ENCODE measurements around the gene PAXIP1. TPM values are rescaled to one million over a fixed set of nuclear protein-coding genes. Genes with fewer than 3 reads are reported as not detected.

Gene PAXIP1, protein sequence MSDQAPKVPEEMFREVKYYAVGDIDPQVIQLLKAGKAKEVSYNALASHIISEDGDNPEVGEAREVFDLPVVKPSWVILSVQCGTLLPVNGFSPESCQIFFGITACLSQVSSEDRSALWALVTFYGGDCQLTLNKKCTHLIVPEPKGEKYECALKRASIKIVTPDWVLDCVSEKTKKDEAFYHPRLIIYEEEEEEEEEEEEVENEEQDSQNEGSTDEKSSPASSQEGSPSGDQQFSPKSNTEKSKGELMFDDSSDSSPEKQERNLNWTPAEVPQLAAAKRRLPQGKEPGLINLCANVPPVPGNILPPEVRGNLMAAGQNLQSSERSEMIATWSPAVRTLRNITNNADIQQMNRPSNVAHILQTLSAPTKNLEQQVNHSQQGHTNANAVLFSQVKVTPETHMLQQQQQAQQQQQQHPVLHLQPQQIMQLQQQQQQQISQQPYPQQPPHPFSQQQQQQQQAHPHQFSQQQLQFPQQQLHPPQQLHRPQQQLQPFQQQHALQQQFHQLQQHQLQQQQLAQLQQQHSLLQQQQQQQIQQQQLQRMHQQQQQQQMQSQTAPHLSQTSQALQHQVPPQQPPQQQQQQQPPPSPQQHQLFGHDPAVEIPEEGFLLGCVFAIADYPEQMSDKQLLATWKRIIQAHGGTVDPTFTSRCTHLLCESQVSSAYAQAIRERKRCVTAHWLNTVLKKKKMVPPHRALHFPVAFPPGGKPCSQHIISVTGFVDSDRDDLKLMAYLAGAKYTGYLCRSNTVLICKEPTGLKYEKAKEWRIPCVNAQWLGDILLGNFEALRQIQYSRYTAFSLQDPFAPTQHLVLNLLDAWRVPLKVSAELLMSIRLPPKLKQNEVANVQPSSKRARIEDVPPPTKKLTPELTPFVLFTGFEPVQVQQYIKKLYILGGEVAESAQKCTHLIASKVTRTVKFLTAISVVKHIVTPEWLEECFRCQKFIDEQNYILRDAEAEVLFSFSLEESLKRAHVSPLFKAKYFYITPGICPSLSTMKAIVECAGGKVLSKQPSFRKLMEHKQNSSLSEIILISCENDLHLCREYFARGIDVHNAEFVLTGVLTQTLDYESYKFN
- total RNA-seq (2013; cell fraction: nucleolus; rRNA removed), result 39.8 and 41.8 TPM in 2 replicates
- total RNA-seq (2014; rRNA removed) (20.5 and 23.5 TPM in 2 replicates), total RNA-seq (2014; rRNA removed; fragmentation: Illumina TruSeq; extraction: Trizol) (20.3 and 22.9 TPM in 2 replicates), total RNA-seq (2021) (22.5 and 26.5 TPM in 2 replicates), polyA plus RNA-seq (2011; rRNA removed) (15.7 and 16.0 TPM in 2 replicates), polyA plus RNA-seq (2014; fragmentation: Illumina TruSeq; extraction: Trizol) (27.2 and 30.3 TPM in 2 replicates), polyA plus RNA-seq (2014; fragmentation: Nextera tagmentation; extraction: Ambion mirVana) (1 to 10 TPM; 7.6 to 8.8 TPM), polyA plus RNA-seq (2014; rRNA removed) (23.9 and 25.2 TPM in 2 replicates), polyA plus RNA-seq (2016; fragmentation: Nextera tagmentation; extraction: Ambion mirVana) (1 to 10 TPM; 7.3 to 8.3 TPM), polyA minus RNA-seq (2011; rRNA and poly(A)+ RNA removed) (13.9 and 14.2 TPM in 2 replicates), Bru-seq, nascent RNA (percentile 82 among the genes with signal in this experiment), BruChase-seq, experiment 1, labeled RNA remaining after a 6-hour chase (percentile 80 among the genes with signal in this experiment), BruChase-seq, experiment 2, labeled RNA remaining after a 2-hour chase (percentile 81 among the genes with signal in this experiment)
- 10.7 TPM for polyA plus RNA-seq (2011; ENCODE audit: low read depth)
- 14.7 and 16.9 TPM in 2 replicates for polyA plus RNA-seq (2011; cell fraction: cytosol; rRNA removed)
- polyA plus RNA-seq (2011; cell fraction: nucleus; rRNA removed), result 23.1 and 28.2 TPM in 2 replicates
- 11.7 and 12.1 TPM in 2 replicates for polyA plus RNA-seq (2012)
- 4.7 and 4.9 TPM in 2 replicates for polyA minus RNA-seq (2011; cell fraction: cytosol; rRNA and poly(A)+ RNA removed)
- polyA minus RNA-seq (2011; cell fraction: nucleus; rRNA and poly(A)+ RNA removed), result 10.9 and 19.4 TPM in 2 replicates
- long read RNA-seq, experiment 1, partial matches to known transcripts, result 0 of 4 reads
- long read RNA-seq, experiment 1, other reads (novel, unspliced or antisense), result 1 of 4 reads
- long read RNA-seq, experiment 2, partial matches to known transcripts, result 24 of 30 reads
- long read RNA-seq, experiment 2, other reads (novel, unspliced or antisense), result 6 of 30 reads

GRCh38 chr7:155003092-155003375 is at the start of gene PAXIP1:
Gene PAXIP1, minus strand, starts transcription at chr7:155003124. Its CDS starts 195 bp downstream, at chr7:155002929.
- 1% methylated on average over 25 of the region's 44 CpGs for WGBS (ENCODE audit: insufficient coverage, insufficient replicate concordance, low lambda C conversion rate, missing lambda C conversion rate)
- CTCF ChIA-PET, result interaction anchor here (1.2 to 2.5 kb wide), 2 partner anchors 75 to 203 kb away, joined by 3 to 8 read pairs; no protein-coding TSS in a partner anchor
- peak within 1 kb of the TSS; percentile 80 for H3K4me3 ChIP-seq
- peak; percentile 69 for FAIRE-seq
- peak; percentile 36 for ATAC-seq
- no peaks in the 10 kb centered on the region for H3K27me3 ChIP-seq (replicated peaks in 1 of 2; ENCODE audit: control insufficient read depth in 2 of 2, insufficient read depth in 2 of 2, low read length in 1 of 2)
- peak within 1 kb of the TSS; percentile 79 for H3K4me2 ChIP-seq (ENCODE audit: control insufficient read depth, insufficient read depth)
- in situ Hi-C loops (cut with MboI), result loop anchor here (5.0 kb wide), 1 partner anchor 294 kb away; the partner anchor contains the start of gene INSIG1
- peaks cover 45% of the 10 kb centered on the region for H3K79me2 ChIP-seq (ENCODE audit: control insufficient read depth, insufficient read depth, low read length)
- H4K20me1 ChIP-seq (ENCODE audit: control insufficient read depth, insufficient read depth), result no peaks in the 10 kb centered on the region
- 0 out of 2 replicates have a peak, but pooled peaks cover 5% of the 10 kb centered on the region for H3K4me1 ChIP-seq (ENCODE audit: control insufficient read depth, insufficient read depth, low read length)
- no TSS peak for BruUV-seq (replicated peaks)
- no peaks in the 10 kb centered on the region for H3K9me3 ChIP-seq (replicated peaks; ENCODE audit: control insufficient read depth, insufficient read depth, low read length)
- RAD21 ChIA-PET (ENCODE audit: unreplicated experiment), result interaction anchor here (1.0 to 2.3 kb wide), 3 partner anchors 76 to 296 kb away, joined by 7 to 12 read pairs (median 8); no protein-coding TSS in a partner anchor
- POLR2A ChIA-PET, result interaction anchor here (0.6 to 1.6 kb wide), 4 partner anchors 74 to 295 kb away, joined by 3 to 9 read pairs (median 5); partner anchors contain the start of gene INSIG1
- SMC1A ChIA-PET (ENCODE audit: uncharacterized antibody, unreplicated experiment), result interaction anchor here (0.6 to 1.0 kb wide), 2 partner anchors 20 to 75 kb away, joined by 3 to 4 read pairs; no protein-coding TSS in a partner anchor
- H2AFZ ChIP-seq (ENCODE audit: control insufficient read depth, low read depth, low read length), result peak within 1 kb of the TSS; percentile 93
- peak within 1 kb of the TSS; percentile 93 for H3K27ac ChIP-seq (ENCODE audit: control insufficient read depth, insufficient read depth)
- H3K9ac ChIP-seq (ENCODE audit: control insufficient read depth, insufficient read depth, low read length), result peak within 1 kb of the TSS; percentile 96
- intact Hi-C loops (cut with micrococcal nuclease; ENCODE audit: unreplicated experiment), result loop anchor here (5.0 to 10.0 kb wide), 3 partner anchors 204 to 342 kb away; partner anchors contain the start of gene INSIG1
- DNase-seq (ENCODE audit: low read depth, low spot score), result no peak
- H3K36me3 ChIP-seq (ENCODE audit: control insufficient read depth in 2 of 2, insufficient read depth in 2 of 2, low read length in 1 of 2), result peaks cover 0 to under 1% of the 10 kb centered on the region in 2 experiments; a peak in 2 of 4 replicates
- TF ChIP-seq ZZZ3 (IDR thresholded peaks at IDR 0.05; ENCODE audit: control insufficient read depth, insufficient read length, low read depth) (no peak), YY1 (IDR thresholded peaks at IDR 0.05; ENCODE audit: low read depth, low read length) (no peak), BCL11A (IDR thresholded peaks at IDR 0.05; ENCODE audit: low read depth, low read length) (no peak), TARDBP (IDR thresholded peaks at IDR 0.05; ENCODE audit: borderline replicate concordance) (no peak), E2F8 (IDR thresholded peaks at IDR 0.05; ENCODE audit: low read depth, partially characterized antibody) (no peak), POLR2AphosphoS5 (IDR thresholded peaks at IDR 0.05; ENCODE audit: low read length) (no peak), HDGF (IDR thresholded peaks at IDR 0.05) (no peak)
- TF ChIP-seq, protein P1, sequence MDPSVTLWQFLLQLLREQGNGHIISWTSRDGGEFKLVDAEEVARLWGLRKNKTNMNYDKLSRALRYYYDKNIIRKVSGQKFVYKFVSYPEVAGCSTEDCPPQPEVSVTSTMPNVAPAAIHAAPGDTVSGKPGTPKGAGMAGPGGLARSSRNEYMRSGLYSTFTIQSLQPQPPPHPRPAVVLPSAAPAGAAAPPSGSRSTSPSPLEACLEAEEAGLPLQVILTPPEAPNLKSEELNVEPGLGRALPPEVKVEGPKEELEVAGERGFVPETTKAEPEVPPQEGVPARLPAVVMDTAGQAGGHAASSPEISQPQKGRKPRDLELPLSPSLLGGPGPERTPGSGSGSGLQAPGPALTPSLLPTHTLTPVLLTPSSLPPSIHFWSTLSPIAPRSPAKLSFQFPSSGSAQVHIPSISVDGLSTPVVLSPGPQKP (IDR thresholded peaks at IDR 0.05; ENCODE audit: low read depth, low read length), result no peak

Data from GM12878 (cell line).